ENCODE measurements around the gene HS3ST3A1.
A peak's percentile ranks its signal among the peaks of the same experiment; 100 is the strongest.

HS3ST3A1 gene

GRCh38 chr17:13491916-13492736 lies 109.6 kb downstream of the HS3ST3A1 start:
- DNase-seq (ENCODE audit: low spot score): no peak

GRCh38 chr17:13491491-13491890 lies 110.2 kb downstream of the HS3ST3A1 start:
- DNase-seq (ENCODE audit: low spot score): no peak

- DNase-seq (ENCODE audit: low spot score): no peak
These were observed 110.7 kb downstream of the HS3ST3A1 start for GRCh38 chr17:13490906-13491482.

- DNase-seq (ENCODE audit: low spot score): no peak
These were observed 111.3 kb downstream of the HS3ST3A1 start for GRCh38 chr17:13490427-13490826.

GRCh38 chr17:13485327-13485726 lies 116.4 kb downstream of the HS3ST3A1 start:
- DNase-seq (ENCODE audit: low spot score): no peak

GRCh38 chr17:13484020-13484419 lies 117.7 kb downstream of the HS3ST3A1 start:
- DNase-seq (ENCODE audit: low spot score): peak; percentile 32

- DNase-seq (ENCODE audit: low spot score): no peak
These were observed 120.9 kb downstream of the HS3ST3A1 start for GRCh38 chr17:13480877-13481276.

GRCh38 chr17:13478326-13478830 lies 123.4 kb downstream of the HS3ST3A1 start:
- DNase-seq (ENCODE audit: low spot score): no peak

GRCh38 chr17:13477180-13477611 lies 124.5 kb downstream of the HS3ST3A1 start:
- no peak for DNase-seq (ENCODE audit: low spot score)

- peak; percentile 29 for DNase-seq (ENCODE audit: low spot score)
These were observed 125.0 kb downstream of the HS3ST3A1 start for GRCh38 chr17:13476720-13477119.

GRCh38 chr17:13475574-13476223 lies 126.0 kb downstream of the HS3ST3A1 start:
- DNase-seq (ENCODE audit: low spot score): no peak

- no peak for DNase-seq (ENCODE audit: low spot score)
These were observed 127.5 kb downstream of the HS3ST3A1 start for GRCh38 chr17:13474073-13474800.

GRCh38 chr17:13465678-13466077 lies 136.1 kb downstream of the HS3ST3A1 start:
- DNase-seq (ENCODE audit: low spot score): no peak

GRCh38 chr17:13462673-13463124 lies 139.0 kb downstream of the HS3ST3A1 start:
- DNase-seq (ENCODE audit: low spot score): no peak

- DNase-seq (ENCODE audit: low spot score): peak; percentile 15
These were observed 139.6 kb downstream of the HS3ST3A1 start for GRCh38 chr17:13462146-13462545.

GRCh38 chr17:13460261-13461000 lies 141.3 kb downstream of the HS3ST3A1 start:
- DNase-seq (ENCODE audit: low spot score): no peak

GRCh38 chr17:13457783-13458182 lies 143.9 kb downstream of the HS3ST3A1 start:
- no peak for DNase-seq (ENCODE audit: low spot score)

Data from AG20443 (cell line).